Spleen (tissue), 11 donors: Measurements from ENCODE around the gene USP24. TPM values are rescaled to one million over a fixed set of nuclear protein-coding genes. Genes with fewer than 3 reads are reported as not detected.

Experiments used
- DNase-seq: peaks from one replicate; pipeline ENCODE4 v3.0.0-alpha.2; 2020
- H3K27ac ChIP-seq, 8 donors: fragments of 200-600 bp; sonication (generic) in 7 of 8; 1 replicate in 4 of 8; 2 replicates in 4 of 8; pipeline versions ENCODE4 v1.5.0 to v1.8.0; 2016 to 2021; ENCODE audit warnings: inconsistent platforms in 4 of 8, mild to moderate bottlenecking in 4 of 8, moderate library complexity in 1 of 8
- H3K27me3 ChIP-seq, 7 donors: fragments of 200-600 bp; sonication (generic) in 6 of 7; replicated peaks in 1 of 7; 1 replicate in 4 of 7; 2 replicates in 3 of 7; pipeline versions ENCODE4 v1.5.0 to v1.8.0; 2016 to 2021; ENCODE audit warnings: inconsistent platforms in 3 of 7, mild to moderate bottlenecking in 1 of 7
- H3K36me3 ChIP-seq, 6 donors: fragments of 200-600 bp; sonication (generic) in 5 of 6; 1 replicate in 4 of 6; 2 replicates in 2 of 6; pipeline versions ENCODE4 v1.5.0 to v1.8.0; 2016 to 2021; ENCODE audit warnings: inconsistent platforms in 2 of 6
- H3K4me1 ChIP-seq, 6 donors: fragments of 200-600 bp; sonication (generic) in 5 of 6; 1 replicate in 3 of 6; 2 replicates in 3 of 6; pipeline versions ENCODE4 v1.5.0 to v1.8.0; 2016 to 2021; ENCODE audit warnings: inconsistent platforms in 3 of 6
- H3K4me3 ChIP-seq, 8 donors: fragments of 200-600 bp; sonication (generic) in 7 of 8; 1 replicate in 4 of 8; 2 replicates in 4 of 8; pipeline versions ENCODE4 v1.5.0 to v1.8.0; 2016 to 2021; ENCODE audit warnings: inconsistent platforms in 4 of 8, mild to moderate bottlenecking in 4 of 8, moderate library complexity in 2 of 8
- H3K9me3 ChIP-seq, 8 donors: fragments of 200-600 bp; sonication (generic) in 7 of 8; 1 replicate in 4 of 8; 2 replicates in 4 of 8; pipeline versions ENCODE4 v1.5.0 to v1.8.0; 2016 to 2021; ENCODE audit warnings: inconsistent platforms in 4 of 8
- CTCF ChIP-seq, 11 experiments: fragments of 200-600 bp in 7 of 11; fragments of 450-650 bp in 4 of 11; sonication (generic) in 4 of 11; IDR thresholded peaks in 8 of 11; conservative IDR thresholded peaks in 3 of 11; 1 replicate in 7 of 11; 2 replicates in 4 of 11; pipeline versions ENCODE4 v1.4.0 to v1.8.0; 2016 to 2021; ENCODE audit warnings: antibody characterized with exemption in 11 of 11, inconsistent platforms in 4 of 11, mild to moderate bottlenecking in 1 of 11
- POLR2A ChIP-seq, 3 donors: fragments of 450-650 bp; IDR thresholded peaks; one replicate each; pipeline ENCODE4 v1.5.1; 2017; ENCODE audit warnings: antibody characterized with exemption in 3 of 3, mild to moderate bottlenecking in 1 of 3
- POLR2AphosphoS5 ChIP-seq, 3 donors: sonication (generic); formaldehyde crosslinking; IDR thresholded peaks; one replicate each; pipeline ENCODE4 v1.5.1; 2017; ENCODE audit warnings: antibody characterized with exemption in 3 of 3
- WGBS, 5 donors: extraction: QIAGEN DNeasy Blood & Tissue Kit in 3 of 5; methylation state at CpG; one replicate each; pipeline versions ENCODE4 v1.1.5 to v1.1.7; 2013 to 2018; 5-methylcytosine and 5-hydroxymethylcytosine counted together
- intact Hi-C: fragments of 100-400 bp; cut with DNase I; formaldehyde crosslinking; loops from one replicate; pipeline ENCODE4 v1.15.0; 2023; ENCODE audit warnings: low total_unique reads
- polyA plus RNA-seq, 3 donors: library from polyadenylated mRNA; stranded (reverse); fragments of 200-250 nt; gene quantifications; one replicate each; pipeline ENCODE4 v1.2.1, GENCODE V29; 2013
- total RNA-seq, 7 donors: library from RNA; depleted of rRNA in 3 of 7; stranded (reverse); fragments of >200 nt in 3 of 7; fragmentation: NEBNext Ultra II Directional in 4 of 7; extraction: Animal tissue kit (Norgen Biotek cat#: 25700) in 4 of 7; gene quantifications; one replicate each; pipeline versions ENCODE4 v1.1.0 to v1.2.1, GENCODE V29; 2016 to 2021
- donor health status: healthy with polysubstance abuse.
- donor health status: DM: no; HTN: no; CAD: no; lungs with moderate emphysema.
- donor health status: DM: no; HTN: no; CAD: no.
- donor health status: Bipolar disorder and iron deficiency.
- donor health status: healthy.
- donor health status: DM: no; HTN: no; CAD: no.
- donor health status: DM: yes; HTN: yes; CAD: no.

USP24 gene
- total and polyA plus RNA-seq, 10 donors, result 11.6 to 94.5 (median 70.1) TPM

- H3K27ac ChIP-seq, result no peak overlapping the region
- H3K36me3 ChIP-seq, result no peaks in the 10 kb centered on the region
- H3K27me3 ChIP-seq, result no peaks in the 10 kb centered on the region
- H3K4me1 ChIP-seq, result peaks cover 3 to 12% (median 10%) of the 10 kb centered on the region in 6 donors
- no peaks in the 10 kb centered on the region for H3K9me3 ChIP-seq
- WGBS, 5 donors, result 89 to 100% (median 94%) methylated on average over 3 of the region's 3 CpGs
- intact Hi-C loops, result no loop called here
- TF ChIP-seq POLR2A (IDR thresholded peaks at IDR 0.05) (no peak), POLR2AphosphoS5 (IDR thresholded peaks at IDR 0.05) (no peak), CTCF (IDR thresholded peaks at IDR 0.05 in 8 of 11, conservative IDR thresholded peaks at IDR 0.05 in 3 of 11) (no peak)
- H3K4me3 ChIP-seq, result no peak overlapping the region
- DNase-seq, result no peak
Measured at GRCh38 chr1:55234016-55234415, 18.9 kb upstream of the USP24 start.

- intact Hi-C loops, result no loop called here
- peaks cover 3 to 12% (median 10%) of the 10 kb centered on the region in 6 donors for H3K4me1 ChIP-seq
- 72 to 86% (median 76%) methylated on average over 5 of the region's 5 CpGs for WGBS, 5 donors
- no peaks in the 10 kb centered on the region for H3K36me3 ChIP-seq
- no peak overlapping the region for H3K4me3 ChIP-seq
- peaks cover 0 to 2% (median under 1%) of the 10 kb centered on the region in 8 donors for H3K9me3 ChIP-seq
- H3K27ac ChIP-seq, result no peak overlapping the region
- no peak for DNase-seq
- no peak for TF ChIP-seq CTCF (IDR thresholded peaks at IDR 0.05 in 8 of 11, conservative IDR thresholded peaks at IDR 0.05 in 3 of 11)
- TF ChIP-seq POLR2AphosphoS5 (IDR thresholded peaks at IDR 0.05), result no peak
- no peak for TF ChIP-seq POLR2A (IDR thresholded peaks at IDR 0.05)
- no peaks in the 10 kb centered on the region for H3K27me3 ChIP-seq
Measured at GRCh38 chr1:55233145-55233777, 18.1 kb upstream of the USP24 start.

GRCh38 chr1:55232448-55233144, 17.4 kb upstream of the USP24 start:
- no peak for DNase-seq
- WGBS, 5 donors, result 82 to 92% (median 85%) methylated on average over 6 of the region's 6 CpGs
- Histone ChIP-seq H3K27ac (no peak overlapping the region), H3K27me3 (no peaks in the 10 kb centered on the region), H3K4me3 (no peak overlapping the region), H3K9me3 (peaks cover 0 to 9% (median 7%) of the 10 kb centered on the region in 8 donors), H3K36me3 (no peaks in the 10 kb centered on the region), H3K4me1 (peaks cover 3 to 12% (median 10%) of the 10 kb centered on the region in 6 donors)
- TF ChIP-seq POLR2A (IDR thresholded peaks at IDR 0.05), result no peak
- no peak for TF ChIP-seq CTCF (IDR thresholded peaks at IDR 0.05 in 8 of 11, conservative IDR thresholded peaks at IDR 0.05 in 3 of 11)
- no peak for TF ChIP-seq POLR2AphosphoS5 (IDR thresholded peaks at IDR 0.05)
- intact Hi-C loops, result no loop called here

GRCh38 chr1:55231745-55232144, 16.6 kb upstream of the USP24 start:
- Histone ChIP-seq H3K27ac (no peak overlapping the region), H3K27me3 (no peaks in the 10 kb centered on the region), H3K4me1 (peaks cover 3 to 12% (median 10%) of the 10 kb centered on the region in 6 donors), H3K4me3 (no peak overlapping the region), H3K36me3 (no peaks in the 10 kb centered on the region), H3K9me3 (peaks cover 0 to 17% (median 14%) of the 10 kb centered on the region in 8 donors)
- WGBS, 5 donors, result 73 to 90% (median 85%) methylated on average over 3 of the region's 3 CpGs
- DNase-seq, result no peak
- no peak for TF ChIP-seq POLR2AphosphoS5 (IDR thresholded peaks at IDR 0.05)
- TF ChIP-seq POLR2A (IDR thresholded peaks at IDR 0.05), result no peak
- no peak for TF ChIP-seq CTCF (IDR thresholded peaks at IDR 0.05 in 8 of 11, conservative IDR thresholded peaks at IDR 0.05 in 3 of 11)
- intact Hi-C loops, result no loop called here
